K562 treated with DMSO at 1 percent for 4 hours (cell line): ENCODE results near the gene C1D. TPM values are rescaled to one million over a fixed set of nuclear protein-coding genes. Genes with fewer than 3 reads are reported as not detected.

Experiments
- total RNA-seq: library from RNA; unstranded; fragments of 300-600 nt; gene quantifications from 2 replicates; pipeline ENCODE4 v1.2.3, GENCODE V29; 2022; ENCODE audit not compliant: insufficient read depth

Gene C1D
- 18.4 and 28.0 TPM in 2 replicates for total RNA-seq

GRCh38 chr2:68062680-68063387 is at the start of gene C1D:
C1D (minus strand) TSS chr2:68063004; CDS start chr2:68047310, 15,694 bp downstream.

Other genes starting within 250 kb of the C1D start
- gene PNO1, start 94.9 kb upstream of the C1D start, total RNA-seq = 7.8 and 10.4 TPM in 2 replicates
- gene PPP3R1, start 189.5 kb upstream of the C1D start, total RNA-seq = 28.0 and 34.6 TPM in 2 replicates